HCT116 (cell line): ENCODE measurements around the gene TNRC6C.

Source experiments
- CEBPB ChIP-seq: IDR thresholded peaks from 2 replicates; pipeline ENCODE4 v1.6.1; 2012; ENCODE audit warnings: low read depth
- CTCF ChIP-seq, 3 experiments: fragments of 200-600 bp in 1 of 3; sonication (generic) in 1 of 3; IDR thresholded peaks in 2 of 3; conservative IDR thresholded peaks in 1 of 3; 2 replicates each; pipeline ENCODE4 v1.5.1; 2012 to 2017; ENCODE audit warnings: low read depth in 2 of 3, low read length in 2 of 3, antibody characterized with exemption in 1 of 3, borderline replicate concordance in 1 of 3, control low read depth in 1 of 3, mild to moderate bottlenecking in 1 of 3, mixed read lengths in 1 of 3, mixed run types in 1 of 3, moderate library complexity in 1 of 3; ENCODE audit not compliant: insufficient read depth in 1 of 3
- POLR2A ChIP-seq: IDR thresholded peaks from 2 replicates; pipeline ENCODE4 v1.7.0; 2011; ENCODE audit warnings: borderline replicate concordance; ENCODE audit not compliant: insufficient read depth, insufficient read length; ENCODE audit errors: extremely low read depth
- POLR2AphosphoS5 ChIP-seq: IDR thresholded peaks from 2 replicates; pipeline ENCODE4 v1.6.1; 2011; ENCODE audit warnings: mild to moderate bottlenecking, low read depth, low read length, moderate library complexity
- RAD21 ChIP-seq: IDR thresholded peaks from 2 replicates; pipeline ENCODE4 v1.6.1; 2012; ENCODE audit warnings: low read depth, mild to moderate bottlenecking
- SIN3A ChIP-seq: IDR thresholded peaks from 2 replicates; pipeline ENCODE4 v1.6.1; 2012; ENCODE audit warnings: low read depth
- TF ChIP-seq, protein P1 (sequence below): IDR thresholded peaks from 2 replicates; pipeline ENCODE4 v1.6.1; 2012; ENCODE audit warnings: low read depth

GRCh38 chr17:77916703-77917481, 41.6 kb upstream of the TNRC6C start:
- TF ChIP-seq CTCF (IDR thresholded peaks at IDR 0.05 in 2 of 3, conservative IDR thresholded peaks at IDR 0.05 in 1 of 3; ENCODE audit: borderline replicate concordance in 1 of 3, insufficient read depth in 1 of 3, low read depth in 2 of 3, low read length in 2 of 3) (no peak), POLR2AphosphoS5 (no peak), CEBPB (no peak), RAD21 (no peak), POLR2A (no peak), SIN3A (no peak)
- TF ChIP-seq, protein P1, sequence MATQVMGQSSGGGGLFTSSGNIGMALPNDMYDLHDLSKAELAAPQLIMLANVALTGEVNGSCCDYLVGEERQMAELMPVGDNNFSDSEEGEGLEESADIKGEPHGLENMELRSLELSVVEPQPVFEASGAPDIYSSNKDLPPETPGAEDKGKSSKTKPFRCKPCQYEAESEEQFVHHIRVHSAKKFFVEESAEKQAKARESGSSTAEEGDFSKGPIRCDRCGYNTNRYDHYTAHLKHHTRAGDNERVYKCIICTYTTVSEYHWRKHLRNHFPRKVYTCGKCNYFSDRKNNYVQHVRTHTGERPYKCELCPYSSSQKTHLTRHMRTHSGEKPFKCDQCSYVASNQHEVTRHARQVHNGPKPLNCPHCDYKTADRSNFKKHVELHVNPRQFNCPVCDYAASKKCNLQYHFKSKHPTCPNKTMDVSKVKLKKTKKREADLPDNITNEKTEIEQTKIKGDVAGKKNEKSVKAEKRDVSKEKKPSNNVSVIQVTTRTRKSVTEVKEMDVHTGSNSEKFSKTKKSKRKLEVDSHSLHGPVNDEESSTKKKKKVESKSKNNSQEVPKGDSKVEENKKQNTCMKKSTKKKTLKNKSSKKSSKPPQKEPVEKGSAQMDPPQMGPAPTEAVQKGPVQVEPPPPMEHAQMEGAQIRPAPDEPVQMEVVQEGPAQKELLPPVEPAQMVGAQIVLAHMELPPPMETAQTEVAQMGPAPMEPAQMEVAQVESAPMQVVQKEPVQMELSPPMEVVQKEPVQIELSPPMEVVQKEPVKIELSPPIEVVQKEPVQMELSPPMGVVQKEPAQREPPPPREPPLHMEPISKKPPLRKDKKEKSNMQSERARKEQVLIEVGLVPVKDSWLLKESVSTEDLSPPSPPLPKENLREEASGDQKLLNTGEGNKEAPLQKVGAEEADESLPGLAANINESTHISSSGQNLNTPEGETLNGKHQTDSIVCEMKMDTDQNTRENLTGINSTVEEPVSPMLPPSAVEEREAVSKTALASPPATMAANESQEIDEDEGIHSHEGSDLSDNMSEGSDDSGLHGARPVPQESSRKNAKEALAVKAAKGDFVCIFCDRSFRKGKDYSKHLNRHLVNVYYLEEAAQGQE: no peak
